ENCODE measurements around the gene ELAVL1. TPM values are rescaled to one million over a fixed set of nuclear protein-coding genes. Genes with fewer than 3 reads are reported as not detected.
A peak's percentile ranks its signal among the peaks of the same experiment; 100 is the strongest.

The ELAVL1 gene
- total and polyA plus RNA-seq, 9 of the 15 experiments (the other 6 are each of a cell fraction or from before 2014, with no cell fraction given) = 4.3 to 172 (median 69.2) TPM

DNA sequence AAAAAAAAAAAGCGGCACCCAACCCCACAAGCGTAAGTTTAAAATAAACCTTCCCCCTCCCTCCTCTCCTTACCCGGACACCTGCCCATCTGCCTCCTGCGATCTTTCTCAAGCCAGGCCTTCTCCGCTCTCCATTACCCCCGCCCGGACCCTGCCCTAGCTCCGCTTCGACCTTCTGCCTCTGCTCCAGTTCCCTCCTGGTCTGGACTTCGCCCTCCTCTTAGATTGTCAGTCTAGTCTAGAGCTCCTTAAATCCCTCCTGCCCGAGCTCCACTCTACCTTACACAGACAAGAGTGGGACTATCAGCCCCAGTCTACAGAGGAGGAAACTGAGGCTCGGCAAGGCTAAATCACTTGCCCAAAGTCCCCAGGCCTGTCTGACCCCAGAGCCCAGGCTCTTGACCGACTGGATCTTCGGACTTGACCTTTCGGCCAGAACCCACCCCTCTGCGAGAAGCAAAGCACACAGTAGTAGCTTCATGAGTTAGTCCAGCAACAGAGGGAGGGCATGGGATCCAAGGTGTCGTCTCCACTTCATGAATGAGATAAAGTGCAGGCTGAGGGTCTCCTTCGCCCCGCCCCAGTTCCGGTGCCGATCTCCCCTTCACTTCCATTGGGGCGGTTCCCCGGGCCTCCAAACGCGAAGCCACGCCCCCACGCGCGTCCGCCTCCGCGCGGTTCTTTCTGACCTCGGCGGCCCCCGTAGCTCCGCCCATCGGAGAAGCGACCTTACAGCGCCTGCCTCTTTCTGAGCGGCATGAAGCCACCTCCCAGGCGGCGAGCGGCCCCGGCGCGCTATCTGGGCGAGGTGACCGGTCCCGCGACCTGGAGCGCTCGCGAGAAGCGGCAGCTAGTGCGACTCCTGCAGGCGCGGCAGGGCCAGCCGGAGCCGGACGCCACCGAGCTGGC, 85.6 kb downstream of the ELAVL1 start, which contains the start of gene SNAPC2 (continued):
- TF ChIP-seq, protein P1, sequence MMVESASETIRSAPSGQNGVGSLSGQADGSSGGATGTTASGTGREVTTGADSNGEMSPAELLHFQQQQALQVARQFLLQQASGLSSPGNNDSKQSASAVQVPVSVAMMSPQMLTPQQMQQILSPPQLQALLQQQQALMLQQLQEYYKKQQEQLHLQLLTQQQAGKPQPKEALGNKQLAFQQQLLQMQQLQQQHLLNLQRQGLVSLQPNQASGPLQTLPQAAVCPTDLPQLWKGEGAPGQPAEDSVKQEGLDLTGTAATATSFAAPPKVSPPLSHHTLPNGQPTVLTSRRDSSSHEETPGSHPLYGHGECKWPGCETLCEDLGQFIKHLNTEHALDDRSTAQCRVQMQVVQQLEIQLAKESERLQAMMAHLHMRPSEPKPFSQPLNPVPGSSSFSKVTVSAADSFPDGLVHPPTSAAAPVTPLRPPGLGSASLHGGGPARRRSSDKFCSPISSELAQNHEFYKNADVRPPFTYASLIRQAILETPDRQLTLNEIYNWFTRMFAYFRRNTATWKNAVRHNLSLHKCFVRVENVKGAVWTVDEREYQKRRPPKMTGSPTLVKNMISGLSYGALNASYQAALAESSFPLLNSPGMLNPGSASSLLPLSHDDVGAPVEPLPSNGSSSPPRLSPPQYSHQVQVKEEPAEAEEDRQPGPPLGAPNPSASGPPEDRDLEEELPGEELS (CRISPR knock-in tag; IDR thresholded peaks at IDR 0.05; ENCODE audit: borderline replicate concordance) = no peak
- TF ChIP-seq, protein P2, sequence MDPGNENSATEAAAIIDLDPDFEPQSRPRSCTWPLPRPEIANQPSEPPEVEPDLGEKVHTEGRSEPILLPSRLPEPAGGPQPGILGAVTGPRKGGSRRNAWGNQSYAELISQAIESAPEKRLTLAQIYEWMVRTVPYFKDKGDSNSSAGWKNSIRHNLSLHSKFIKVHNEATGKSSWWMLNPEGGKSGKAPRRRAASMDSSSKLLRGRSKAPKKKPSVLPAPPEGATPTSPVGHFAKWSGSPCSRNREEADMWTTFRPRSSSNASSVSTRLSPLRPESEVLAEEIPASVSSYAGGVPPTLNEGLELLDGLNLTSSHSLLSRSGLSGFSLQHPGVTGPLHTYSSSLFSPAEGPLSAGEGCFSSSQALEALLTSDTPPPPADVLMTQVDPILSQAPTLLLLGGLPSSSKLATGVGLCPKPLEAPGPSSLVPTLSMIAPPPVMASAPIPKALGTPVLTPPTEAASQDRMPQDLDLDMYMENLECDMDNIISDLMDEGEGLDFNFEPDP (CRISPR knock-in tag; IDR thresholded peaks at IDR 0.05) = no peak
- TF ChIP-seq, protein P3, sequence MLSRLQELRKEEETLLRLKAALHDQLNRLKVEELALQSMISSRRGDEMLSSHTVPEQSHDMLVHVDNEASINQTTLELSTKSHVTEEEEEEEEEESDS (CRISPR knock-in tag; IDR thresholded peaks at IDR 0.05) = no peak
- TF ChIP-seq HDAC3 (IDR thresholded peaks at IDR 0.05; ENCODE audit: borderline replicate concordance, partially characterized antibody) = no peak
- no peak; the same call in 1 of the 2 replicates for TF ChIP-seq RUNX1 (IDR thresholded peaks at IDR 0.05; ENCODE audit: low read depth)
- peak; percentile 91 for TF ChIP-seq ZKSCAN1 (IDR thresholded peaks at IDR 0.05; ENCODE audit: low read depth, low read length)
- peak; percentile 73; the same call in 1 of the 2 replicates for TF ChIP-seq CREM (IDR thresholded peaks at IDR 0.05; ENCODE audit: low read depth)
- TF ChIP-seq ZNF347 (CRISPR knock-in tag; IDR thresholded peaks at IDR 0.05; ENCODE audit: low read depth) = no peak
- TF ChIP-seq, protein P4, sequence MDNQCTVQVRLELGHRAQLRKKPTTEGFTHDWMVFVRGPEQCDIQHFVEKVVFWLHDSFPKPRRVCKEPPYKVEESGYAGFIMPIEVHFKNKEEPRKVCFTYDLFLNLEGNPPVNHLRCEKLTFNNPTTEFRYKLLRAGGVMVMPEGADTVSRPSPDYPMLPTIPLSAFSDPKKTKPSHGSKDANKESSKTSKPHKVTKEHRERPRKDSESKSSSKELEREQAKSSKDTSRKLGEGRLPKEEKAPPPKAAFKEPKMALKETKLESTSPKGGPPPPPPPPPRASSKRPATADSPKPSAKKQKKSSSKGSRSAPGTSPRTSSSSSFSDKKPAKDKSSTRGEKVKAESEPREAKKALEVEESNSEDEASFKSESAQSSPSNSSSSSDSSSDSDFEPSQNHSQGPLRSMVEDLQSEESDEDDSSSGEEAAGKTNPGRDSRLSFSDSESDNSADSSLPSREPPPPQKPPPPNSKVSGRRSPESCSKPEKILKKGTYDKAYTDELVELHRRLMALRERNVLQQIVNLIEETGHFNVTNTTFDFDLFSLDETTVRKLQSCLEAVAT (IDR thresholded peaks at IDR 0.05) = no peak
- no peak for TF ChIP-seq ZNF174 (CRISPR knock-in tag; IDR thresholded peaks at IDR 0.05)
- TF ChIP-seq CBX1 (IDR thresholded peaks at IDR 0.05; ENCODE audit: low read depth) = no peak
- no peak for TF ChIP-seq ZNF586 (CRISPR knock-in tag; conservative IDR thresholded peaks at IDR 0.05)
- no peak for TF ChIP-seq CBX2 (IDR thresholded peaks at IDR 0.05; ENCODE audit: insufficient read depth, low read length, poor library complexity, severe bottlenecking)
- TF ChIP-seq TAF9B (IDR thresholded peaks at IDR 0.05; ENCODE audit: partially characterized antibody) = no peak
- no peak for TF ChIP-seq KAT2B (IDR thresholded peaks at IDR 0.05; ENCODE audit: low read depth, low read length)
- no peak; the same call in 1 of the 2 replicates for TF ChIP-seq ZBTB17 (CRISPR knock-in tag; IDR thresholded peaks at IDR 0.05)
- TF ChIP-seq, protein P5, sequence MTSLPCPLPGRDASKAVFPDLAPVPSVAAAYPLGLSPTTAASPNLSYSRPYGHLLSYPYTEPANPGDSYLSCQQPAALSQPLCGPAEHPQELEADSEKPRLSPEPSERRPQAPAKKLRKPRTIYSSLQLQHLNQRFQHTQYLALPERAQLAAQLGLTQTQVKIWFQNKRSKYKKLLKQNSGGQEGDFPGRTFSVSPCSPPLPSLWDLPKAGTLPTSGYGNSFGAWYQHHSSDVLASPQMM (CRISPR knock-in tag; IDR thresholded peaks at IDR 0.05) = no peak
- no peak for TF ChIP-seq FOXJ3 (CRISPR knock-in tag; IDR thresholded peaks at IDR 0.05)
- no peak for TF ChIP-seq SRSF9 (IDR thresholded peaks at IDR 0.05; ENCODE audit: borderline replicate concordance, low read depth, low read length)
- TF ChIP-seq TARDBP (IDR thresholded peaks at IDR 0.05) = no peak
- no peak for TF ChIP-seq MXI1 (IDR thresholded peaks at IDR 0.05; ENCODE audit: low read depth, low read length)
- no peak for TF ChIP-seq POLR2AphosphoS2 (IDR thresholded peaks at IDR 0.05; ENCODE audit: low read length)
- TF ChIP-seq HNRNPK (IDR thresholded peaks at IDR 0.05; ENCODE audit: low read depth, low read length, poor library complexity, severe bottlenecking) = no peak
